ENCODE data around the gene ADAR. TPM values are rescaled to one million over a fixed set of nuclear protein-coding genes. Genes with fewer than 3 reads are reported as not detected.

The ADAR gene
- total RNA-seq, 1 experiment from 2014 or later: 171 TPM

DNA sequence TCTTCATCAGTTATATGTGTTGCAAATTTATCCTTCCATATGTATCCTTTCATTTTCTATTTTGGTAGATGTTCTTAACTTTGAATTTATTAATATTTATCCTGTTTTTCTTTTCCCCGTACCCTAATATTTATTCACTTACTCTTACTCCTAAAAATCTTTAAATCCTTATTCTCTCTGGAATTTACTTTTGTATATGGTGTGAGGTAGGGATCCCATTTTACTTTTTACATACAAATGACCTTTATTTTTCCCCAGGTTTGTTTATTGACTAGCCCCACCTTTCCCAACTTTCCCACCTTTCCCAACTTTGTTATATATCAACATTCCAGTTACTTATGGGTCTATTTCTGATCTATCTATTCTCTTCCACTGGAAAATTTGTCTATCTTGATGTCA, 21.7 kb upstream of the ADAR start:
- peaks cover 5% of the 10 kb centered on the region for H3K4me1 ChIP-seq (ENCODE audit: insufficient read depth, low read length, poor library complexity, severe bottlenecking)
- H3K27ac ChIP-seq (ENCODE audit: low read depth, low read length, poor library complexity, severe bottlenecking): no peak overlapping the region
- POLR2A ChIA-PET (ENCODE audit: low non-redundant PET): no interaction called here
- intact Hi-C loops (cut with micrococcal nuclease; ENCODE audit: unreplicated experiment): no loop called here
- no peak overlapping the region for H3K4me3 ChIP-seq (ENCODE audit: low read depth, low read length, poor library complexity, severe bottlenecking)
- H3K9me3 ChIP-seq (ENCODE audit: low read depth, low read length, poor library complexity, severe bottlenecking): peaks cover 6% of the 10 kb centered on the region
- peaks cover under 1% of the 10 kb centered on the region for H3K36me3 ChIP-seq (ENCODE audit: insufficient read depth, low read length, poor library complexity, severe bottlenecking)
- no TSS peak for BruUV-seq (replicated peaks)
- H3K27me3 ChIP-seq (replicated peaks; ENCODE audit: insufficient read depth, low read depth, low read length, poor library complexity): peaks cover 21% of the 10 kb centered on the region
- CTCF ChIA-PET: no interaction called here
- no peak for DNase-seq (ENCODE audit: low spot score)
- TF ChIP-seq, protein P1, sequence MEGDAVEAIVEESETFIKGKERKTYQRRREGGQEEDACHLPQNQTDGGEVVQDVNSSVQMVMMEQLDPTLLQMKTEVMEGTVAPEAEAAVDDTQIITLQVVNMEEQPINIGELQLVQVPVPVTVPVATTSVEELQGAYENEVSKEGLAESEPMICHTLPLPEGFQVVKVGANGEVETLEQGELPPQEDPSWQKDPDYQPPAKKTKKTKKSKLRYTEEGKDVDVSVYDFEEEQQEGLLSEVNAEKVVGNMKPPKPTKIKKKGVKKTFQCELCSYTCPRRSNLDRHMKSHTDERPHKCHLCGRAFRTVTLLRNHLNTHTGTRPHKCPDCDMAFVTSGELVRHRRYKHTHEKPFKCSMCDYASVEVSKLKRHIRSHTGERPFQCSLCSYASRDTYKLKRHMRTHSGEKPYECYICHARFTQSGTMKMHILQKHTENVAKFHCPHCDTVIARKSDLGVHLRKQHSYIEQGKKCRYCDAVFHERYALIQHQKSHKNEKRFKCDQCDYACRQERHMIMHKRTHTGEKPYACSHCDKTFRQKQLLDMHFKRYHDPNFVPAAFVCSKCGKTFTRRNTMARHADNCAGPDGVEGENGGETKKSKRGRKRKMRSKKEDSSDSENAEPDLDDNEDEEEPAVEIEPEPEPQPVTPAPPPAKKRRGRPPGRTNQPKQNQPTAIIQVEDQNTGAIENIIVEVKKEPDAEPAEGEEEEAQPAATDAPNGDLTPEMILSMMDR (conservative IDR thresholded peaks at IDR 0.05; ENCODE audit: low read depth, low read length): no peak
- TF ChIP-seq EZH2 (IDR thresholded peaks at IDR 0.05; ENCODE audit: borderline replicate concordance, low read depth, low read length, poor library complexity, severe bottlenecking): no peak

- BruUV-seq (replicated peaks): no TSS peak
- CTCF ChIA-PET: no interaction called here
- H3K36me3 ChIP-seq (ENCODE audit: insufficient read depth, low read length, poor library complexity, severe bottlenecking): peaks cover 5% of the 10 kb centered on the region
- peaks cover 5% of the 10 kb centered on the region for H3K4me1 ChIP-seq (ENCODE audit: insufficient read depth, low read length, poor library complexity, severe bottlenecking)
- DNase-seq (ENCODE audit: low spot score): no peak
- no peak overlapping the region for H3K4me3 ChIP-seq (ENCODE audit: low read depth, low read length, poor library complexity, severe bottlenecking)
- POLR2A ChIA-PET (ENCODE audit: low non-redundant PET): no interaction called here
- TF ChIP-seq EZH2 (IDR thresholded peaks at IDR 0.05; ENCODE audit: borderline replicate concordance, low read depth, low read length, poor library complexity, severe bottlenecking): no peak
- peaks cover 6% of the 10 kb centered on the region for H3K9me3 ChIP-seq (ENCODE audit: low read depth, low read length, poor library complexity, severe bottlenecking)
- H3K27ac ChIP-seq (ENCODE audit: low read depth, low read length, poor library complexity, severe bottlenecking): no peak overlapping the region
- peaks cover 21% of the 10 kb centered on the region for H3K27me3 ChIP-seq (replicated peaks; ENCODE audit: insufficient read depth, low read depth, low read length, poor library complexity)
- intact Hi-C loops (cut with micrococcal nuclease; ENCODE audit: unreplicated experiment): no loop called here
These were observed 21.2 kb upstream of the ADAR start for GRCh38 chr1:154629061-154629674.

- Histone ChIP-seq H3K27me3 (replicated peaks; ENCODE audit: insufficient read depth, low read depth, low read length, poor library complexity) (peaks cover 18% of the 10 kb centered on the region), H3K4me3 (ENCODE audit: low read depth, low read length, poor library complexity, severe bottlenecking) (peak overlapping the region; percentile 99), H3K27ac (ENCODE audit: low read depth, low read length, poor library complexity, severe bottlenecking) (peak overlapping the region; percentile 89), H3K4me1 (ENCODE audit: insufficient read depth, low read length, poor library complexity, severe bottlenecking) (peaks cover 5% of the 10 kb centered on the region), H3K9me3 (ENCODE audit: low read depth, low read length, poor library complexity, severe bottlenecking) (peaks cover 6% of the 10 kb centered on the region), H3K36me3 (ENCODE audit: insufficient read depth, low read length, poor library complexity, severe bottlenecking) (peaks cover 8% of the 10 kb centered on the region)
- CTCF ChIA-PET: no interaction called here
- BruUV-seq (replicated peaks): TSS peak; percentile 99
- intact Hi-C loops (cut with micrococcal nuclease; ENCODE audit: unreplicated experiment): no loop called here
- TF ChIP-seq EZH2 (IDR thresholded peaks at IDR 0.05; ENCODE audit: borderline replicate concordance, low read depth, low read length, poor library complexity, severe bottlenecking): no peak
- TF ChIP-seq, protein P1 (conservative IDR thresholded peaks at IDR 0.05; ENCODE audit: low read depth, low read length): no peak
- POLR2A ChIA-PET (ENCODE audit: low non-redundant PET): interaction anchor here (0.6 kb wide), 1 partner anchor 20 kb away, joined by 3 read pairs; the partner anchor contains the start of gene ADAR
- DNase-seq (ENCODE audit: low spot score): no peak
These were observed 20.1 kb upstream of the ADAR start for GRCh38 chr1:154628121-154628405.
